HepG2 (cell line): ENCODE results near the gene GGA3. TPM values are rescaled to one million over a fixed set of nuclear protein-coding genes. Genes with fewer than 3 reads are reported as not detected.

Experiments used
- AHDC1 ChIP-seq: sonication (generic); formaldehyde crosslinking; IDR thresholded peaks from 2 replicates; pipeline ENCODE4 v1.5.1; 2020; ENCODE audit warnings: mild to moderate bottlenecking, missing genetic modification reagents, borderline replicate concordance
- BATF2 ChIP-seq: sonication (generic); formaldehyde crosslinking; IDR thresholded peaks from 2 replicates; pipeline ENCODE4 v1.8.0; 2022; ENCODE audit warnings: mild to moderate bottlenecking, missing genetic modification reagents, moderate library complexity
- GPBP1L1 ChIP-seq: sonication (generic); formaldehyde crosslinking; IDR thresholded peaks from 2 replicates; pipeline ENCODE4 v1.5.0; 2020; ENCODE audit warnings: mild to moderate bottlenecking, missing genetic modification reagents
- JUN ChIP-seq: sonication (generic); formaldehyde crosslinking; IDR thresholded peaks from 2 replicates; pipeline ENCODE4 v1.4.0; 2020; ENCODE audit warnings: mild to moderate bottlenecking, missing genetic modification reagents
- KDM4B ChIP-seq: sonication (generic); formaldehyde crosslinking; IDR thresholded peaks from 2 replicates; pipeline ENCODE4 v1.4.0; 2020; ENCODE audit warnings: missing genetic modification reagents
- KLF15 ChIP-seq: sonication (generic); formaldehyde crosslinking; IDR thresholded peaks from 2 replicates; pipeline ENCODE4 v1.8.1; 2023; ENCODE audit warnings: borderline replicate concordance, mild to moderate bottlenecking, inconsistent platforms, missing genetic modification reagents, mixed read lengths
- MAFG ChIP-seq: sonication (generic); formaldehyde crosslinking; IDR thresholded peaks from 2 replicates; pipeline ENCODE4 v1.5.1; 2020; ENCODE audit warnings: mild to moderate bottlenecking, missing genetic modification reagents
- MTF1 ChIP-seq: sonication (generic); formaldehyde crosslinking; IDR thresholded peaks from 2 replicates; pipeline ENCODE4 v1.5.0; 2020; ENCODE audit warnings: missing genetic modification reagents
- NR2C2 ChIP-seq: sonication (generic); formaldehyde crosslinking; IDR thresholded peaks from 2 replicates; pipeline ENCODE4 v1.4.0; 2020; ENCODE audit warnings: missing genetic modification reagents, mild to moderate bottlenecking, moderate library complexity, borderline replicate concordance
- NR3C1 ChIP-seq: sonication (generic); formaldehyde crosslinking; IDR thresholded peaks from 2 replicates; pipeline ENCODE4 v1.4.0; 2020; ENCODE audit warnings: missing genetic modification reagents
- TRAFD1 ChIP-seq: sonication (generic); formaldehyde crosslinking; IDR thresholded peaks from 2 replicates; pipeline ENCODE4 v1.5.1; 2020; ENCODE audit warnings: missing genetic modification reagents, mild to moderate bottlenecking, borderline replicate concordance
- XRCC5 ChIP-seq: fragments of 200-400 bp; formaldehyde crosslinking; optimal IDR thresholded peaks from 2 replicates; pipeline ENCODE3; 2017; ENCODE audit warnings: mild to moderate bottlenecking, low read length
- ZNF18 ChIP-seq: sonication (generic); formaldehyde crosslinking; IDR thresholded peaks from 2 replicates; pipeline ENCODE4 v1.8.0; 2022; ENCODE audit warnings: mild to moderate bottlenecking, missing genetic modification reagents; ENCODE audit not compliant: insufficient replicate concordance
- ZNF546 ChIP-seq: sonication (generic); formaldehyde crosslinking; conservative IDR thresholded peaks from 2 replicates; pipeline ENCODE4 v1.8.1; 2023; ENCODE audit warnings: mild to moderate bottlenecking, missing genetic modification reagents
- ZNF713 ChIP-seq: sonication (generic); formaldehyde crosslinking; IDR thresholded peaks from 2 replicates; pipeline ENCODE4 v1.4.0; 2020; ENCODE audit warnings: mild to moderate bottlenecking, missing genetic modification reagents
- ZNF724P ChIP-seq: sonication (generic); formaldehyde crosslinking; IDR thresholded peaks from 2 replicates; pipeline ENCODE4 v1.8.0; 2022; ENCODE audit warnings: missing genetic modification reagents, borderline replicate concordance
- ZNF775 ChIP-seq: sonication (generic); formaldehyde crosslinking; IDR thresholded peaks from 2 replicates; pipeline ENCODE4 v1.4.0; 2020; ENCODE audit warnings: missing genetic modification reagents, mild to moderate bottlenecking, moderate library complexity, borderline replicate concordance
- ZSCAN9 ChIP-seq: IDR thresholded peaks from 2 replicates; pipeline ENCODE4 v1.6.1; 2016; ENCODE audit warnings: borderline replicate concordance
- polyA plus RNA-seq, 8 experiments: library from polyadenylated mRNA; depleted of rRNA in 3 of 8; stranded (reverse) in 7 of 8; unstranded in 1 of 8; fragments of >200 nt; fragmentation: Illumina TruSeq in 4 of 8; extraction: Trizol in 4 of 8; gene quantifications; 2 replicates each; pipeline versions ENCODE4 v1.2.1 to v1.2.3, GENCODE V29; 2011 to 2016; ENCODE audit warnings: low read depth in 4 of 8, missing spikeins in 1 of 8, mixed read lengths in 1 of 8; ENCODE audit not compliant: insufficient read depth in 1 of 8
- total RNA-seq, 5 experiments: library from RNA; depleted of rRNA; stranded (reverse); fragments of >200 nt; fragmentation: Illumina TruSeq; extraction: Trizol; gene quantifications; 2 replicates each; pipeline ENCODE4 v1.2.3, GENCODE V29; 2016; ENCODE audit warnings: low read depth in 1 of 5

The GGA3 gene
- total and polyA plus RNA-seq, 2 of the 13 experiments (the other 11 are each of a cell fraction or from before 2014, with no cell fraction given), result 28.4 to 43.7 TPM

- TF ChIP-seq AHDC1 (CRISPR knock-in tag), result 0 out of 2 replicates have a peak, but pooled peaks have one; percentile 7
- peak; percentile 50; the same call in 1 of the 2 replicates for TF ChIP-seq ZNF724P (CRISPR knock-in tag)
- TF ChIP-seq TRAFD1 (CRISPR knock-in tag), result 0 out of 2 replicates have a peak, but pooled peaks have one; percentile 8
- TF ChIP-seq KDM4B, result no peak
- TF ChIP-seq JUN (CRISPR knock-in tag), result 0 out of 2 replicates have a peak, but pooled peaks have one; percentile 7
- TF ChIP-seq ZNF18 (CRISPR knock-in tag), result no peak
- no peak for TF ChIP-seq ZNF546
- TF ChIP-seq ZSCAN9, result no peak
- TF ChIP-seq MTF1 (CRISPR knock-in tag), result no peak
- TF ChIP-seq NR3C1 (CRISPR knock-in tag), result no peak
- peak; percentile 57; the same call in 1 of the 2 replicates for TF ChIP-seq BATF2 (CRISPR knock-in tag)
- no peak for TF ChIP-seq XRCC5
- TF ChIP-seq ZNF775 (CRISPR knock-in tag), result no peak
- no peak for TF ChIP-seq MAFG
- TF ChIP-seq GPBP1L1 (CRISPR knock-in tag), result no peak
- no peak for TF ChIP-seq NR2C2 (CRISPR knock-in tag)
- 0 out of 2 replicates have a peak, but pooled peaks have one; percentile 21 for TF ChIP-seq KLF15
- no peak for TF ChIP-seq ZNF713 (CRISPR knock-in tag)
These were observed 618 bp downstream of the GGA3 start (continued) for GRCh38 chr17:75260641-75261335.
